Mesenchymal stem cell (in vitro differentiated cells and primary cell): ENCODE data around the gene ENO4.

ENCODE experiments used
- DNase-seq: peaks from one replicate; pipeline ENCODE4 v3.0.0-alpha.2; 2013
- H2AFZ ChIP-seq: one replicate; pipeline ENCODE4 v1.6.1; 2013; ENCODE audit warnings: low read depth, mild to moderate bottlenecking, control low read depth, inconsistent platforms, low read length, moderate library complexity
- H2AK5ac ChIP-seq: 2 replicates; pipeline ENCODE4 v1.6.1; 2013; ENCODE audit warnings: low read length, moderate library complexity, mild to moderate bottlenecking, inconsistent platforms; ENCODE audit not compliant: severe bottlenecking
- H2BK120ac ChIP-seq: one replicate; pipeline ENCODE4 v1.6.1; 2013; ENCODE audit warnings: low read depth, mild to moderate bottlenecking, inconsistent platforms, low read length, moderate library complexity
- H2BK12ac ChIP-seq, 2 experiments: one replicate each; pipeline ENCODE4 v1.6.1; 2013; ENCODE audit warnings: inconsistent platforms in 2 of 2, low read length in 2 of 2, mild to moderate bottlenecking in 2 of 2, moderate library complexity in 2 of 2, control low read depth in 1 of 2
- H2BK15ac ChIP-seq: one replicate; pipeline ENCODE4 v1.6.1; 2013; ENCODE audit warnings: mild to moderate bottlenecking, low read depth, inconsistent platforms; ENCODE audit not compliant: poor library complexity, severe bottlenecking
- H2BK5ac ChIP-seq: 2 replicates; pipeline ENCODE4 v1.6.1; 2013; ENCODE audit warnings: low read depth, mild to moderate bottlenecking, low read length, control low read depth, inconsistent platforms; ENCODE audit not compliant: poor library complexity, severe bottlenecking
- H3K14ac ChIP-seq, 2 experiments: one replicate each; pipeline ENCODE4 v1.6.1; 2013; ENCODE audit warnings: inconsistent platforms in 2 of 2, low read length in 2 of 2, control low read depth in 1 of 2, mild to moderate bottlenecking in 1 of 2, moderate library complexity in 1 of 2
- H3K18ac ChIP-seq, 2 experiments: one replicate each; pipeline ENCODE4 v1.6.1; 2013; ENCODE audit warnings: inconsistent platforms in 2 of 2, low read length in 2 of 2, control low read depth in 1 of 2, low read depth in 1 of 2, mild to moderate bottlenecking in 1 of 2
- H3K23ac ChIP-seq, 2 experiments: one replicate each; pipeline ENCODE4 v1.6.1; 2013; ENCODE audit warnings: inconsistent platforms in 2 of 2, low read length in 2 of 2, mild to moderate bottlenecking in 2 of 2, moderate library complexity in 2 of 2, control low read depth in 1 of 2
- H3K27ac ChIP-seq: 2 replicates; pipeline ENCODE4 v1.5.1; 2013; ENCODE audit warnings: mild to moderate bottlenecking, moderate library complexity, low read length, control low read depth, inconsistent platforms; ENCODE audit not compliant: poor library complexity, severe bottlenecking
- H3K27me3 ChIP-seq, 2 experiments: 2 replicates each; pipeline versions ENCODE4 v1.6.1 to v1.7.0; 2013; ENCODE audit warnings: low read length in 2 of 2, mild to moderate bottlenecking in 2 of 2, moderate library complexity in 2 of 2, control low read depth in 1 of 2, inconsistent platforms in 1 of 2; ENCODE audit not compliant: control insufficient read depth in 1 of 2, insufficient read depth in 1 of 2
- H3K36me3 ChIP-seq, 2 experiments: 2 replicates each; pipeline versions ENCODE4 v1.6.1 to v1.7.0; 2013; ENCODE audit warnings: low read length in 2 of 2, control low read depth in 1 of 2, inconsistent platforms in 1 of 2, low read depth in 1 of 2, mild to moderate bottlenecking in 1 of 2; ENCODE audit not compliant: insufficient read depth in 2 of 2, control insufficient read depth in 1 of 2
- H3K4ac ChIP-seq, 2 experiments: one replicate each; pipeline ENCODE4 v1.6.1; 2013; ENCODE audit warnings: inconsistent platforms in 2 of 2, low read length in 2 of 2, mild to moderate bottlenecking in 2 of 2, moderate library complexity in 2 of 2, control low read depth in 1 of 2, low read depth in 1 of 2
- H3K4me1 ChIP-seq: 2 replicates; pipeline ENCODE4 v1.6.1; 2013; ENCODE audit warnings: low read depth, low read length, control low read depth; ENCODE audit not compliant: control insufficient read depth, insufficient read depth
- H3K4me2 ChIP-seq: 2 replicates; pipeline ENCODE4 v1.6.1; 2013; ENCODE audit warnings: low read length, mild to moderate bottlenecking, inconsistent platforms; ENCODE audit not compliant: poor library complexity, severe bottlenecking
- H3K4me3 ChIP-seq, 2 experiments: 2 replicates each; pipeline versions ENCODE4 v1.5.1 to v1.7.0; 2013; ENCODE audit warnings: low read length in 2 of 2, mild to moderate bottlenecking in 2 of 2, control low read depth in 1 of 2, low read depth in 1 of 2; ENCODE audit not compliant: insufficient read depth in 1 of 2
- H3K79me1 ChIP-seq: replicated peaks from 2 replicates; pipeline ENCODE4 v1.6.1; 2013; ENCODE audit warnings: mild to moderate bottlenecking, control low read depth, low read length, inconsistent platforms; ENCODE audit not compliant: poor library complexity, severe bottlenecking
- H3K9ac ChIP-seq: 2 replicates; pipeline ENCODE4 v1.7.0; 2013; ENCODE audit warnings: mild to moderate bottlenecking, low read length, moderate library complexity
- H3K9me3 ChIP-seq: 2 replicates; pipeline ENCODE4 v1.7.0; 2013; ENCODE audit warnings: mild to moderate bottlenecking, low read length; ENCODE audit not compliant: control insufficient read depth
- H4K8ac ChIP-seq: one replicate; pipeline ENCODE4 v1.6.1; 2013; ENCODE audit warnings: inconsistent platforms, mild to moderate bottlenecking, low read length, moderate library complexity
- H4K91ac ChIP-seq: one replicate; pipeline ENCODE4 v1.6.1; 2013; ENCODE audit warnings: mild to moderate bottlenecking, low read length, inconsistent platforms
- WGBS: methylation state at CpG from one replicate; pipeline ENCODE4 v1.1.7; 2013; ENCODE audit warnings: mixed read lengths; 5-methylcytosine and 5-hydroxymethylcytosine counted together

Gene ENO4

GRCh38 chr10:116866987-116867595 is 17.8 kb downstream of the ENO4 start:
- H3K4ac ChIP-seq = no peak overlapping the region
- no peak overlapping the region for H2AK5ac ChIP-seq
- H3K9ac ChIP-seq = no peak overlapping the region
- peaks cover 3% of the 10 kb centered on the region for H3K4me1 ChIP-seq
- peaks cover 0 to 9% of the 10 kb centered on the region in 2 experiments for H3K27me3 ChIP-seq
- no peak overlapping the region for H3K18ac ChIP-seq
- no peak overlapping the region for H4K91ac ChIP-seq
- no peak overlapping the region for H3K23ac ChIP-seq
- no peak overlapping the region for H3K27ac ChIP-seq
- H4K8ac ChIP-seq = no peak overlapping the region
- peak; percentile 9 for DNase-seq
- H3K4me3 ChIP-seq = no peak overlapping the region
- no peak overlapping the region for H2BK5ac ChIP-seq
- no peaks in the 10 kb centered on the region for H3K9me3 ChIP-seq
- H3K4me2 ChIP-seq = no peak overlapping the region
- H3K36me3 ChIP-seq = no peaks in the 10 kb centered on the region
- no peak overlapping the region for H3K14ac ChIP-seq
- WGBS = 89% methylated on average over 6 of the region's 6 CpGs
- H2BK15ac ChIP-seq = no peak overlapping the region
- H2AFZ ChIP-seq = no peak overlapping the region
- no peaks in the 10 kb centered on the region for H3K79me1 ChIP-seq
- no peak overlapping the region for H2BK12ac ChIP-seq
- H2BK120ac ChIP-seq = no peak overlapping the region

- Histone ChIP-seq H3K4ac (no peak overlapping the region), H3K18ac (no peak overlapping the region), H4K8ac (no peak overlapping the region), H2BK5ac (no peak overlapping the region), H2AFZ (no peak overlapping the region), H3K27ac (no peak overlapping the region), H3K79me1 (no peaks in the 10 kb centered on the region), H2AK5ac (no peak overlapping the region), H3K14ac (no peak overlapping the region), H3K27me3 (peaks cover 0 to 9% of the 10 kb centered on the region in 2 experiments), H3K9me3 (no peaks in the 10 kb centered on the region), H2BK12ac (no peak overlapping the region), H2BK15ac (no peak overlapping the region), H2BK120ac (no peak overlapping the region), H3K9ac (no peak overlapping the region), H3K23ac (no peak overlapping the region), H3K4me1 (peaks cover 3% of the 10 kb centered on the region), H3K4me2 (no peak overlapping the region), H4K91ac (no peak overlapping the region), H3K4me3 (no peak overlapping the region), H3K36me3 (no peaks in the 10 kb centered on the region)
- 75% methylated on average over 4 of the region's 4 CpGs for WGBS
- DNase-seq = no peak
These were observed 18.9 kb downstream of the ENO4 start for GRCh38 chr10:116868198-116868676.

- no peak overlapping the region for H2BK5ac ChIP-seq
- H2BK12ac ChIP-seq = no peak overlapping the region
These were observed 19.4 kb downstream of the ENO4 start for GRCh38 chr10:116868722-116869121.

GRCh38 chr10:116870949-116871348 is 21.6 kb downstream of the ENO4 start:
- Histone ChIP-seq H3K79me1 (no peaks in the 10 kb centered on the region), H2BK120ac (no peak overlapping the region), H3K4ac (no peak overlapping the region), H3K14ac (no peak overlapping the region), H3K9ac (no peak overlapping the region), H3K4me2 (no peak overlapping the region), H2BK12ac (no peak overlapping the region), H3K9me3 (no peaks in the 10 kb centered on the region), H4K91ac (no peak overlapping the region), H3K27me3 (peaks cover 3 to 16% of the 10 kb centered on the region in 2 experiments), H2BK15ac (no peak overlapping the region), H3K23ac (no peak overlapping the region), H2AK5ac (no peak overlapping the region), H3K18ac (no peak overlapping the region), H2AFZ (no peak overlapping the region), H3K27ac (no peak overlapping the region), H2BK5ac (no peak overlapping the region), H3K4me1 (peaks cover 6% of the 10 kb centered on the region), H4K8ac (no peak overlapping the region), H3K4me3 (no peak overlapping the region), H3K36me3 (no peaks in the 10 kb centered on the region)
- 100% methylated on average over 1 of the region's 2 CpGs for WGBS
- no peak for DNase-seq

More at GRCh38 chr10:116868722-116869121, 19.4 kb downstream of the ENO4 start:
- no peak overlapping the region for H3K23ac ChIP-seq
- no peak overlapping the region for H4K8ac ChIP-seq
- H2BK15ac ChIP-seq = no peak overlapping the region
- no peak overlapping the region for H2AK5ac ChIP-seq
- no peak overlapping the region for H3K4ac ChIP-seq
- H3K9ac ChIP-seq = no peak overlapping the region
- H2BK120ac ChIP-seq = no peak overlapping the region
- H3K14ac ChIP-seq = no peak overlapping the region
- WGBS = 63% methylated on average over 2 of the region's 4 CpGs
- peaks cover 0 to 13% of the 10 kb centered on the region in 2 experiments for H3K27me3 ChIP-seq
- DNase-seq = no peak
- no peak overlapping the region for H3K27ac ChIP-seq
- H3K4me2 ChIP-seq = no peak overlapping the region
- H3K36me3 ChIP-seq = no peaks in the 10 kb centered on the region
- H4K91ac ChIP-seq = no peak overlapping the region
- H3K79me1 ChIP-seq = no peaks in the 10 kb centered on the region
- H3K9me3 ChIP-seq = no peaks in the 10 kb centered on the region
- no peak overlapping the region for H3K4me3 ChIP-seq
- no peak overlapping the region for H3K18ac ChIP-seq
- H3K4me1 ChIP-seq = peaks cover 3% of the 10 kb centered on the region
- H2AFZ ChIP-seq = no peak overlapping the region
